ENCODE measurements around the gene IDI2. TPM values are rescaled to one million over a fixed set of nuclear protein-coding genes. Genes with fewer than 3 reads are reported as not detected.

Gene IDI2
- total RNA-seq, 1 experiment from 2014 or later, result not detected

DNA sequence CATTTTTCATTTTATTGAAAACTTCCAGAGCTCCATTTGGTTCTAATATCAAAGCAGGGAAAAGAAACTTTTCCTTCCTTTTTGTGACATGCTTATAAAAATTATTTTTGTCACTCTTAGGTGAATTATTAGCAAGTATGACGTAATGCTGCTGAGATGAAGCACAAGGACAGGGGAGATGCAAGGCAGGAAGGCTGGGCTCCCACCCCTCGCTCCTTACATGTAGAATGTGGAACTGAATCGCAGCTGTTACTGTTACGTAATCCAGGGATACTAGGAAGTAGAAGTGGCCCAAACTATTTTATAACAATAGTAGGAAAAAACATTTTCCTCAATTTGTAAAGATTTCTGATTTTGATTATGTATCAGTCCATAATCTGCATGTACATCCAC lies 54.5 kb downstream of the IDI2 start (continued):
- no peak for TF ChIP-seq SOX15 (CRISPR knock-in tag; IDR thresholded peaks at IDR 0.05)

DNA sequence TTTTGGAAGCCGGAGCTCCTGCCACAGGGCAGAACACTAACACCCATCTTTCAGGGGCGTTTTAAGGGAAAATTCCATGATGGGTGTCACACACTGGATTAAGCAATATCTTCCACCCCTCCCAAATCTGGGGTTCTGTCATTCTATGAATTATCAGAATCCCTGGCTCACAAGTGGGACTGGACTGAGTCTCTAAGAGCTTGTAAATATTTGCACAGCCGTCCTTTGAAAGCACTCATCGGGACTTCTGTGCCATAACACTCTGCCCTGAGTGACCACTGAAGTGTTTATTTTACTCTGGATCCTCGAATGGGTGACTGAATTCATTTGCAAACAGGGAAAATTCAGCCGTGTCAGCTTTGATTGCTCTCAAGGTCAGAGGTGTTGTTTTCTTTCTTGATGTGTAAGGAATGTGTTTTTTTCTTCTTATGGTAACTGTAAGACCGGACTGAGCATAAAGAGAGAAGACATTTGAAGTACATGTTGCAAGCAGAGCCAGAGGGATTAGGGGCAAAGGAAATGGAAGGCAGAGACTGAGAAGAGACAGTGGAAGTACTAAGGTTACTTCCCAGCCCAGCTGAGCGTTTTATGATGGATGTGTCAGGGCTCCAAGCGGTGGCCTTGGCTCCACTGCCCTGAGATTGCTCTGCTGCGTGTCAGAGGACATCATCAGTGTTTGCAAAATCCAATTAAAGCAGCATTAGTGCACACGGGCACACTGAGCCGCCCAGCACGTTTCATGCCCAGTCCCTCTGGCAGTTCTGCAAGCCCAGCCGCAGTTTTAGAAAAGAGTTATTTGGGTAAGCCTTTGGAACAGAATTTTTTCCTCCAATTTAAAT lies 55.1 kb downstream of the IDI2 start:
- Mint-ChIP-seq H3K9me3 (peaks cover 11% of the 10 kb centered on the region), H3K4me3 (no peak overlapping the region), H3K36me3 (peaks cover 5% of the 10 kb centered on the region), H3K4me1 (peaks cover 4% of the 10 kb centered on the region), H3K27ac (no peak overlapping the region; the same call in 1 of the 2 replicates), H3K27me3 (ENCODE audit: low read depth) (peaks cover 16% of the 10 kb centered on the region)
- no peak for TF ChIP-seq ZNF232 (CRISPR knock-in tag; IDR thresholded peaks at IDR 0.05)
- TF ChIP-seq, protein P1, sequence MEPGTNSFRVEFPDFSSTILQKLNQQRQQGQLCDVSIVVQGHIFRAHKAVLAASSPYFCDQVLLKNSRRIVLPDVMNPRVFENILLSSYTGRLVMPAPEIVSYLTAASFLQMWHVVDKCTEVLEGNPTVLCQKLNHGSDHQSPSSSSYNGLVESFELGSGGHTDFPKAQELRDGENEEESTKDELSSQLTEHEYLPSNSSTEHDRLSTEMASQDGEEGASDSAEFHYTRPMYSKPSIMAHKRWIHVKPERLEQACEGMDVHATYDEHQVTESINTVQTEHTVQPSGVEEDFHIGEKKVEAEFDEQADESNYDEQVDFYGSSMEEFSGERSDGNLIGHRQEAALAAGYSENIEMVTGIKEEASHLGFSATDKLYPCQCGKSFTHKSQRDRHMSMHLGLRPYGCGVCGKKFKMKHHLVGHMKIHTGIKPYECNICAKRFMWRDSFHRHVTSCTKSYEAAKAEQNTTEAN (CRISPR knock-in tag; IDR thresholded peaks at IDR 0.05), result no peak
- TF ChIP-seq ZNF281 (CRISPR knock-in tag; IDR thresholded peaks at IDR 0.05), result no peak
- no peak for TF ChIP-seq JUN (CRISPR knock-in tag; IDR thresholded peaks at IDR 0.05)
- TF ChIP-seq AFF4 (CRISPR knock-in tag; IDR thresholded peaks at IDR 0.05; ENCODE audit: borderline replicate concordance), result no peak
- no peak for TF ChIP-seq IRF2 (CRISPR knock-in tag; IDR thresholded peaks at IDR 0.05; ENCODE audit: borderline replicate concordance, low read depth)
- TF ChIP-seq MLX (CRISPR knock-in tag; IDR thresholded peaks at IDR 0.05), result no peak
- TF ChIP-seq NFATC4 (CRISPR knock-in tag; IDR thresholded peaks at IDR 0.05), result no peak
- TF ChIP-seq, protein P2, sequence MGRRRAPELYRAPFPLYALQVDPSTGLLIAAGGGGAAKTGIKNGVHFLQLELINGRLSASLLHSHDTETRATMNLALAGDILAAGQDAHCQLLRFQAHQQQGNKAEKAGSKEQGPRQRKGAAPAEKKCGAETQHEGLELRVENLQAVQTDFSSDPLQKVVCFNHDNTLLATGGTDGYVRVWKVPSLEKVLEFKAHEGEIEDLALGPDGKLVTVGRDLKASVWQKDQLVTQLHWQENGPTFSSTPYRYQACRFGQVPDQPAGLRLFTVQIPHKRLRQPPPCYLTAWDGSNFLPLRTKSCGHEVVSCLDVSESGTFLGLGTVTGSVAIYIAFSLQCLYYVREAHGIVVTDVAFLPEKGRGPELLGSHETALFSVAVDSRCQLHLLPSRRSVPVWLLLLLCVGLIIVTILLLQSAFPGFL (CRISPR knock-in tag; IDR thresholded peaks at IDR 0.05; ENCODE audit: borderline replicate concordance), result no peak
- no peak for TF ChIP-seq GRHL2 (CRISPR knock-in tag; IDR thresholded peaks at IDR 0.05; ENCODE audit: insufficient replicate concordance, severe bottlenecking)
- DNase-seq (ENCODE audit: low spot score) (no peak), ATAC-seq (no peak)
- CTCF ChIA-PET, result no interaction called here
- POLR2A ChIA-PET, result no interaction called here
